Activated T-helper 1 cell treated with Interleukin-2 at 50 U/mL for 16 hours (primary cell): ENCODE results near the gene HS2ST1.
"Not testable (repeated sequence)": the region's sequence is repeated elsewhere in the genome, so short reads cannot be mapped to it uniquely, and the experiment has no call there.

Experiments
- DNase-seq: peaks from one replicate; pipeline ENCODE4 v3.0.0-alpha.2; 2020; ENCODE audit warnings: low read depth

The HS2ST1 gene

GRCh38 chr1:86925742-86926141, 11.3 kb downstream of the HS2ST1 start:
- no peak for DNase-seq

- DNase-seq = no peak
Measured at GRCh38 chr1:86926883-86927282, 12.4 kb downstream of the HS2ST1 start.

GRCh38 chr1:86928819-86929218, 14.4 kb downstream of the HS2ST1 start:
- no peak for DNase-seq

GRCh38 chr1:86933051-86933450, 18.6 kb downstream of the HS2ST1 start:
- DNase-seq = no peak

- no peak for DNase-seq
Measured at GRCh38 chr1:86933562-86934377, 19.3 kb downstream of the HS2ST1 start.

- DNase-seq = no peak
Measured at GRCh38 chr1:86938450-86938849, 24.0 kb downstream of the HS2ST1 start.

GRCh38 chr1:86938855-86939254, 24.4 kb downstream of the HS2ST1 start:
- DNase-seq = no peak

GRCh38 chr1:86939406-86939805, 25.0 kb downstream of the HS2ST1 start:
- DNase-seq = no peak

- no peak for DNase-seq
Measured at GRCh38 chr1:86940599-86940998, 26.2 kb downstream of the HS2ST1 start.

- DNase-seq = no peak
Measured at GRCh38 chr1:86942042-86942441, 27.6 kb downstream of the HS2ST1 start.

GRCh38 chr1:86942743-86943142, 28.3 kb downstream of the HS2ST1 start:
- DNase-seq = no peak

- no peak for DNase-seq
Measured at GRCh38 chr1:86948212-86948611, 33.8 kb downstream of the HS2ST1 start.

- DNase-seq = no peak
Measured at GRCh38 chr1:86950712-86951419, 36.4 kb downstream of the HS2ST1 start.

- no peak for DNase-seq
Measured at GRCh38 chr1:86951430-86951829, 37.0 kb downstream of the HS2ST1 start.

GRCh38 chr1:86953167-86953566, 38.7 kb downstream of the HS2ST1 start:
- no peak for DNase-seq

GRCh38 chr1:86955678-86956077, 41.2 kb downstream of the HS2ST1 start:
- DNase-seq = no peak

- no peak for DNase-seq
Measured at GRCh38 chr1:86956221-86956620, 41.8 kb downstream of the HS2ST1 start.

GRCh38 chr1:86957221-86957620, 42.8 kb downstream of the HS2ST1 start:
- DNase-seq = no peak

GRCh38 chr1:86960548-86960947, 46.1 kb downstream of the HS2ST1 start:
- DNase-seq = no peak

GRCh38 chr1:86963841-86964240, 49.4 kb downstream of the HS2ST1 start:
- not testable (repeated sequence) for DNase-seq

GRCh38 chr1:86965012-86965826, 50.8 kb downstream of the HS2ST1 start:
- no peak for DNase-seq

GRCh38 chr1:86965827-86966182, 51.4 kb downstream of the HS2ST1 start:
- DNase-seq = no peak

- DNase-seq = no peak
Measured at GRCh38 chr1:86970938-86971337, 56.5 kb downstream of the HS2ST1 start.
